K562 (cell line): ENCODE data around the gene ZBTB44. TPM values are rescaled to one million over a fixed set of nuclear protein-coding genes. Genes with fewer than 3 reads are reported as not detected.

ENCODE experiments used
- ATAC-seq: fragments of 200-7000 bp; cut with Tn5 transposase; 3 replicates; pipeline ENCODE4 v1.9.1; 2020; ENCODE audit warnings: moderate library complexity
- BruUV-seq: library from RNA; stranded (reverse); fragments of 400-500 nt; replicated peaks from 2 replicates; lab custom pipeline; 2021; lab: Mats Ljungman, UMichigan
- CTCF ChIA-PET: fragments of 300-600 bp; formaldehyde crosslinking; extraction: SDS; loops from one replicate; lab custom pipeline; 2021; ENCODE audit warnings: low intra/inter-chr PET ratio; lab: Yijun Ruan, JAX
- POLR2A ChIA-PET: fragments of 300-600, 350-650 bp; sonication (Branson Sonifier 250); formaldehyde crosslinking; extraction: SDS; loops from one replicate; lab custom pipeline; 2021; ENCODE audit warnings: antibody characterized with exemption, inconsistent platforms; lab: Yijun Ruan, JAX
- DNase-seq, 4 experiments: peaks; one replicate each; pipeline versions ENCODE4 v3.0.0 to v3.0.0-alpha.2; 2011 to 2018; ENCODE audit warnings: low spot score in 3 of 4, mixed read lengths in 3 of 4; ENCODE audit errors: extremely low read depth in 1 of 4
- FAIRE-seq: peaks from 2 replicates; lab custom pipeline; 2011; peaks lifted over from hg19 to GRCh38; lab: Jason Lieb, UNC
- H2AFZ ChIP-seq: 2 replicates; pipeline ENCODE4 v1.6.0; 2011; ENCODE audit warnings: low read depth, low read length, control low read depth, inconsistent platforms
- H3K27ac ChIP-seq: fragments of 200-600 bp; 3 replicates; pipeline ENCODE4 v1.8.0; 2011; ENCODE audit warnings: low read depth, mild to moderate bottlenecking, control low read depth, inconsistent platforms, low read length, moderate library complexity, mixed read lengths; ENCODE audit errors: extremely low read depth
- H3K27me3 ChIP-seq, 2 experiments: fragments of 300-600 bp in 1 of 2; 2 replicates in 1 of 2; 3 replicates in 1 of 2; pipeline versions ENCODE4 v1.6.0 to v1.8.0; 2011; ENCODE audit warnings: inconsistent platforms in 2 of 2, low read length in 2 of 2, mild to moderate bottlenecking in 1 of 2, mixed read lengths in 1 of 2, moderate library complexity in 1 of 2; ENCODE audit not compliant: control insufficient read depth in 2 of 2, insufficient read depth in 2 of 2
- H3K36me3 ChIP-seq: fragments of 300-600 bp; 3 replicates; pipeline ENCODE4 v1.8.0; 2011; ENCODE audit warnings: mild to moderate bottlenecking, low read length, inconsistent platforms; ENCODE audit not compliant: control insufficient read depth, insufficient read depth
- H3K4me1 ChIP-seq, 2 experiments: fragments of 200-600 bp in 1 of 2; replicated peaks in 1 of 2; 2 replicates in 1 of 2; 3 replicates in 1 of 2; pipeline versions ENCODE4 v1.5.1 to v1.8.0; 2011; ENCODE audit warnings: inconsistent platforms in 2 of 2, low read length in 2 of 2, mild to moderate bottlenecking in 1 of 2, mixed read lengths in 1 of 2, moderate library complexity in 1 of 2; ENCODE audit not compliant: control insufficient read depth in 2 of 2, insufficient read depth in 2 of 2
- H3K4me2 ChIP-seq: 2 replicates; pipeline ENCODE4 v1.6.1; 2011; ENCODE audit warnings: low read length, control low read depth, inconsistent platforms, mixed read lengths; ENCODE audit not compliant: insufficient read depth
- H3K4me3 ChIP-seq: fragments of 200-600 bp; sonication (generic), shearing (Covaris generic); 2 replicates; pipeline ENCODE4 v1.5.1; 2016; ENCODE audit warnings: control low read depth, inconsistent platforms
- H3K79me2 ChIP-seq: fragments of 200-600 bp; 3 replicates; pipeline ENCODE4 v1.8.0; 2011; ENCODE audit warnings: low read length, inconsistent platforms; ENCODE audit not compliant: control insufficient read depth, insufficient read depth
- H3K9ac ChIP-seq, 2 experiments: 2 replicates each; pipeline versions ENCODE4 v1.6.0 to v1.6.1; 2011; ENCODE audit warnings: low read depth in 2 of 2, low read length in 2 of 2, control low read depth in 1 of 2, inconsistent platforms in 1 of 2, mild to moderate bottlenecking in 1 of 2, mixed read lengths in 1 of 2; ENCODE audit not compliant: insufficient read depth in 1 of 2
- H3K9me1 ChIP-seq: one replicate; pipeline ENCODE4 v1.6.0; 2011; ENCODE audit warnings: inconsistent platforms, mild to moderate bottlenecking, low read length, moderate library complexity; ENCODE audit not compliant: control insufficient read depth, insufficient read depth
- H3K9me3 ChIP-seq: replicated peaks from 2 replicates; pipeline ENCODE4 v1.5.1; 2011; ENCODE audit warnings: low read depth, low read length, inconsistent platforms; ENCODE audit not compliant: control insufficient read depth, insufficient read depth
- H4K20me1 ChIP-seq: replicated peaks from 2 replicates; pipeline ENCODE4 v1.6.1; 2011; ENCODE audit warnings: low read length, inconsistent platforms, mixed read lengths; ENCODE audit not compliant: control insufficient read depth, insufficient read depth
- BRD9 ChIP-seq: fragments of 450-650 bp; IDR thresholded peaks from 2 replicates; pipeline ENCODE4 v1.6.1; 2018; ENCODE audit warnings: low read depth; ENCODE audit not compliant: partially characterized antibody
- KAT2B ChIP-seq: IDR thresholded peaks from one replicate; pipeline ENCODE4 v1.6.1; 2012; ENCODE audit warnings: low read depth, mild to moderate bottlenecking, control low read depth, inconsistent platforms, low read length, moderate library complexity
- MAFG ChIP-seq: fragments of 450-650 bp; conservative IDR thresholded peaks from 2 replicates; pipeline ENCODE4 v1.6.1; 2016; ENCODE audit warnings: missing genetic modification characterization, missing compliant biosample characterization
- RBM34 ChIP-seq: fragments of 200-400 bp; formaldehyde crosslinking; IDR thresholded peaks from 2 replicates; pipeline ENCODE4 v1.6.1; 2018; ENCODE audit warnings: low read length, borderline replicate concordance; ENCODE audit not compliant: insufficient read depth
- WGBS: fragments of 100-300 bp; shearing (Covaris generic); methylation state at CpG from one replicate; pipeline ENCODE4 v1.1.6; 2016; ENCODE audit warnings: low coverage, mixed read lengths; ENCODE audit not compliant: insufficient coverage; ENCODE audit errors: missing lambda C conversion rate; 5-methylcytosine and 5-hydroxymethylcytosine counted together
- in situ Hi-C: fragments of 300-500 bp; cut with MboI; formaldehyde crosslinking; loops from 4 replicates; pipeline ENCODE4 v1.15.0; 2018; ENCODE audit warnings: inconsistent platforms, mixed read lengths
- intact Hi-C: fragments of 100-400 bp; cut with micrococcal nuclease; formaldehyde crosslinking; loops from 2 replicates; pipeline ENCODE4 v1.14.2; 2022
- polyA plus RNA-seq, 8 experiments: library from polyadenylated mRNA; depleted of rRNA in 4 of 8; stranded (reverse) in 5 of 8; unstranded in 3 of 8; fragments of >200 nt; fragmentation: Nextera tagmentation in 2 of 8; fragmentation: Illumina TruSeq in 1 of 8; extraction: Ambion mirVana in 2 of 8; extraction: Trizol in 1 of 8; gene quantifications; 2 replicates each; pipeline versions ENCODE4 v1.2.1 to v1.2.3, GENCODE V29; 2011 to 2014; ENCODE audit warnings: inconsistent platforms in 1 of 8, missing spikeins in 1 of 8
- total RNA-seq, 7 experiments: library from RNA; depleted of rRNA in 6 of 7; stranded (reverse); fragments of >200 nt in 6 of 7; fragmentation: Illumina TruSeq in 2 of 7; extraction: Trizol in 2 of 7; gene quantifications; 2 replicates each; pipeline versions ENCODE4 v1.2.1 to v1.2.3, GENCODE V29; 2011 to 2021; ENCODE audit warnings: low replicate concordance in 1 of 7
- TF ChIP-seq, protein P1 (sequence below): fragments of 450-650 bp; IDR thresholded peaks from 2 replicates; pipeline ENCODE4 v1.6.1; 2014; ENCODE audit warnings: low read depth, mild to moderate bottlenecking, moderate library complexity, borderline replicate concordance
- TF ChIP-seq, protein P2 (sequence below): fragments of 450-650 bp; formaldehyde crosslinking; IDR thresholded peaks from 2 replicates; pipeline ENCODE4 v1.4.0; 2020; ENCODE audit warnings: mild to moderate bottlenecking
- TF ChIP-seq, protein P3 (sequence below): fragments of 450-650 bp; IDR thresholded peaks from 2 replicates; pipeline ENCODE4 v1.6.1; 2016; ENCODE audit warnings: missing biosample characterization, missing genetic modification characterization
- TF ChIP-seq, protein P4 (sequence below): fragments of 250-450 bp; sonication (Bioruptor Pico); IDR thresholded peaks from 2 replicates; pipeline ENCODE4 v1.9.0; 2021; ENCODE audit warnings: mild to moderate bottlenecking, inconsistent platforms
- TF ChIP-seq, protein P5 (sequence below): sonication (generic); formaldehyde crosslinking; IDR thresholded peaks from 2 replicates; pipeline ENCODE4 v1.4.0; 2020; ENCODE audit warnings: mild to moderate bottlenecking, missing genetic modification reagents

ZBTB44 gene
- total and polyA plus RNA-seq, 9 of the 15 experiments (the other 6 are each of a cell fraction or from before 2014, with no cell fraction given), result 4.7 to 27.1 (median 17.3) TPM

DNA sequence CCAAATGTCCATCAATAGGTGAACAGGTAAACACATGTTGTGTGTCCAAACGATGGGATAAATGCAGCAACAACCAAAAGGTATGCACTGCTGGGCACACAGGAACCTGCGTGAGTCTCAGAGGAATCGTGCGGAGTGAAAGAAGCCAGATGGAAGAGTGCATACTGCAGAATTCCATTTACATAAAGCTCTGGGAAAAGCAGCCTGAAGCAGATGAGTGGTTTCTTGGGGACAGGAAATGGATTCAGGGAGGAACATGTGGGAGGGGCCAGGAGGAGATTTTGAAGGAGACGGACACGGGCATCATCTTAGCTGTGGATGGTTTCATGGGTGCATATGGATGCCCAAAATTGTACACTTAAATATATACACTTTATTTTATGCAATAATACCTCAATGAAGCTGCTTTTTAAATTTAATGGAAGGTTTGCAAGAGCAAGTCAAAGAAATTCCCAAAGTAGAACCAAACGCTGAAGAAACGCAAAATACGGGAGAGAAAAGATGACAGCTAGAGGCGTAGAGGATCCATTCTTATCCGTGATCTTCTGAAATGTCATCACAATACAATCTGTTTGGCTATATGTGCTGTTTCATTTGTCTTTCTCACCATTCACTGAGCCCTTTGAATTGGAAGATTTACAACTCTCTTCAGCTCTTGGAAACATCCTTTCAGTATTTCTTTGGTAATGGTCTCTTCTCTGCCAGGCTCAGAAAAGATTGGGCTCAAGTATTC lies 130.7 kb downstream of the ZBTB44 start:
- Histone ChIP-seq H3K9ac (no peak overlapping the region), H4K20me1 (peaks cover 4% of the 10 kb centered on the region), H2AFZ (no peak overlapping the region), H3K4me2 (no peak overlapping the region), H3K27ac (no peak overlapping the region), H3K4me3 (no peak overlapping the region), H3K4me1 (peaks cover 0 to 4% of the 10 kb centered on the region in 2 experiments; a peak in 2 of 5 replicates), H3K79me2 (no peaks in the 10 kb centered on the region), H3K9me1 (no peaks in the 10 kb centered on the region), H3K36me3 (no peaks in the 10 kb centered on the region), H3K9me3 (no peaks in the 10 kb centered on the region), H3K27me3 (peaks cover 43 to 63% of the 10 kb centered on the region in 2 experiments)
- no peak for DNase-seq
- no TSS peak for BruUV-seq
- ATAC-seq, result no peak
- WGBS, result 8% methylated on average over 10 of the region's 11 CpGs
- TF ChIP-seq, protein P1, sequence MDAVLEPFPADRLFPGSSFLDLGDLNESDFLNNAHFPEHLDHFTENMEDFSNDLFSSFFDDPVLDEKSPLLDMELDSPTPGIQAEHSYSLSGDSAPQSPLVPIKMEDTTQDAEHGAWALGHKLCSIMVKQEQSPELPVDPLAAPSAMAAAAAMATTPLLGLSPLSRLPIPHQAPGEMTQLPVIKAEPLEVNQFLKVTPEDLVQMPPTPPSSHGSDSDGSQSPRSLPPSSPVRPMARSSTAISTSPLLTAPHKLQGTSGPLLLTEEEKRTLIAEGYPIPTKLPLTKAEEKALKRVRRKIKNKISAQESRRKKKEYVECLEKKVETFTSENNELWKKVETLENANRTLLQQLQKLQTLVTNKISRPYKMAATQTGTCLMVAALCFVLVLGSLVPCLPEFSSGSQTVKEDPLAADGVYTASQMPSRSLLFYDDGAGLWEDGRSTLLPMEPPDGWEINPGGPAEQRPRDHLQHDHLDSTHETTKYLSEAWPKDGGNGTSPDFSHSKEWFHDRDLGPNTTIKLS, result no peak
- TF ChIP-seq MAFG (tag), result no peak
- TF ChIP-seq, protein P2, sequence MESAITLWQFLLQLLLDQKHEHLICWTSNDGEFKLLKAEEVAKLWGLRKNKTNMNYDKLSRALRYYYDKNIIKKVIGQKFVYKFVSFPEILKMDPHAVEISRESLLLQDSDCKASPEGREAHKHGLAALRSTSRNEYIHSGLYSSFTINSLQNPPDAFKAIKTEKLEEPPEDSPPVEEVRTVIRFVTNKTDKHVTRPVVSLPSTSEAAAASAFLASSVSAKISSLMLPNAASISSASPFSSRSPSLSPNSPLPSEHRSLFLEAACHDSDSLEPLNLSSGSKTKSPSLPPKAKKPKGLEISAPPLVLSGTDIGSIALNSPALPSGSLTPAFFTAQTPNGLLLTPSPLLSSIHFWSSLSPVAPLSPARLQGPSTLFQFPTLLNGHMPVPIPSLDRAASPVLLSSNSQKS (CRISPR knock-in tag), result no peak
- TF ChIP-seq BRD9, result no peak
- TF ChIP-seq, protein P3, sequence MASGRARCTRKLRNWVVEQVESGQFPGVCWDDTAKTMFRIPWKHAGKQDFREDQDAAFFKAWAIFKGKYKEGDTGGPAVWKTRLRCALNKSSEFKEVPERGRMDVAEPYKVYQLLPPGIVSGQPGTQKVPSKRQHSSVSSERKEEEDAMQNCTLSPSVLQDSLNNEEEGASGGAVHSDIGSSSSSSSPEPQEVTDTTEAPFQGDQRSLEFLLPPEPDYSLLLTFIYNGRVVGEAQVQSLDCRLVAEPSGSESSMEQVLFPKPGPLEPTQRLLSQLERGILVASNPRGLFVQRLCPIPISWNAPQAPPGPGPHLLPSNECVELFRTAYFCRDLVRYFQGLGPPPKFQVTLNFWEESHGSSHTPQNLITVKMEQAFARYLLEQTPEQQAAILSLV (tag), result no peak
- TF ChIP-seq, protein P4, sequence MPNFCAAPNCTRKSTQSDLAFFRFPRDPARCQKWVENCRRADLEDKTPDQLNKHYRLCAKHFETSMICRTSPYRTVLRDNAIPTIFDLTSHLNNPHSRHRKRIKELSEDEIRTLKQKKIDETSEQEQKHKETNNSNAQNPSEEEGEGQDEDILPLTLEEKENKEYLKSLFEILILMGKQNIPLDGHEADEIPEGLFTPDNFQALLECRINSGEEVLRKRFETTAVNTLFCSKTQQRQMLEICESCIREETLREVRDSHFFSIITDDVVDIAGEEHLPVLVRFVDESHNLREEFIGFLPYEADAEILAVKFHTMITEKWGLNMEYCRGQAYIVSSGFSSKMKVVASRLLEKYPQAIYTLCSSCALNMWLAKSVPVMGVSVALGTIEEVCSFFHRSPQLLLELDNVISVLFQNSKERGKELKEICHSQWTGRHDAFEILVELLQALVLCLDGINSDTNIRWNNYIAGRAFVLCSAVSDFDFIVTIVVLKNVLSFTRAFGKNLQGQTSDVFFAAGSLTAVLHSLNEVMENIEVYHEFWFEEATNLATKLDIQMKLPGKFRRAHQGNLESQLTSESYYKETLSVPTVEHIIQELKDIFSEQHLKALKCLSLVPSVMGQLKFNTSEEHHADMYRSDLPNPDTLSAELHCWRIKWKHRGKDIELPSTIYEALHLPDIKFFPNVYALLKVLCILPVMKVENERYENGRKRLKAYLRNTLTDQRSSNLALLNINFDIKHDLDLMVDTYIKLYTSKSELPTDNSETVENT (CRISPR knock-in tag), result no peak
- no peak for TF ChIP-seq KAT2B
- TF ChIP-seq RBM34, result no peak
- TF ChIP-seq, protein P5, sequence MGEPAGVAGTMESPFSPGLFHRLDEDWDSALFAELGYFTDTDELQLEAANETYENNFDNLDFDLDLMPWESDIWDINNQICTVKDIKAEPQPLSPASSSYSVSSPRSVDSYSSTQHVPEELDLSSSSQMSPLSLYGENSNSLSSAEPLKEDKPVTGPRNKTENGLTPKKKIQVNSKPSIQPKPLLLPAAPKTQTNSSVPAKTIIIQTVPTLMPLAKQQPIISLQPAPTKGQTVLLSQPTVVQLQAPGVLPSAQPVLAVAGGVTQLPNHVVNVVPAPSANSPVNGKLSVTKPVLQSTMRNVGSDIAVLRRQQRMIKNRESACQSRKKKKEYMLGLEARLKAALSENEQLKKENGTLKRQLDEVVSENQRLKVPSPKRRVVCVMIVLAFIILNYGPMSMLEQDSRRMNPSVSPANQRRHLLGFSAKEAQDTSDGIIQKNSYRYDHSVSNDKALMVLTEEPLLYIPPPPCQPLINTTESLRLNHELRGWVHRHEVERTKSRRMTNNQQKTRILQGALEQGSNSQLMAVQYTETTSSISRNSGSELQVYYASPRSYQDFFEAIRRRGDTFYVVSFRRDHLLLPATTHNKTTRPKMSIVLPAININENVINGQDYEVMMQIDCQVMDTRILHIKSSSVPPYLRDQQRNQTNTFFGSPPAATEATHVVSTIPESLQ (CRISPR knock-in tag), result no peak
- intact Hi-C loops (no loop called here), in situ Hi-C loops (no loop called here)
- no peak for FAIRE-seq
- ChIA-PET POLR2A (no interaction called here), CTCF (no interaction called here)
